ENCODE measurements around the gene BICD2. TPM values are rescaled to one million over a fixed set of nuclear protein-coding genes. Genes with fewer than 3 reads are reported as not detected.

BICD2 gene
- total and polyA plus RNA-seq, 9 of the 15 experiments (the other 6 are each of a cell fraction or from before 2014, with no cell fraction given): 3.6 to 23.4 (median 11.8) TPM

DNA sequence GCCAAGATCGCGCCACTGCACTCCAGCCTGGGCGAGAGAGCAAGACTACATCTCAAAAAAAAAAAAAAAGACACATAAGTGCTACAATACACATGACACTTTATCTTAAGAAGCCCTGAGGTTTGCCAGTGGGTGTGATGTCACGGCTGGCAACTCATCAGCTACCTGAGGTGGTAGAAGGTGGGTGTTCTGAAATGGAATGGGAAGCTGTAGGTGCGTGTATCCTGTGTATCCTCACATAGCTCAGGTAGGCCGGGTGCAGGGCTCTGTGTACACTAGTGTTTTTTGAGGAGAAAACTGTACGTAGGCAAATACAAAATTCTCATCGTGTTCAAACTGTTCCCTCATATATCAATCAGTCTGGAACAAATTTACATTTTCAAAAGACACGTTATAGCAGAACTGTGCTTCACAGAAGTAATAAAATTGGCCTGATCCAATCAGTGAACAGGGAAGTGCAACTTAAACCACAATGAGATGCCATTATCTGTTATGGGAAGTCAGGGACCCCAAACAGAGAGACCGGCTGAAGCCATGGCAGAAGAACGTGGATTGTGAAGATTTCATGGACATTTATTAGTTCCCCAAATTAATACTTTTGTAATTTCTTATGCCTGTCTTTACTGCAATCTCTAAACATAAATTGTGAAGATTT lies 10.4 kb downstream of the BICD2 start:
- POLR2A ChIA-PET: interaction anchor here (0.6 to 0.8 kb wide), 2 partner anchors 9 to 10 kb away, joined by 3 read pairs; no protein-coding TSS in a partner anchor
- no peak for FAIRE-seq
- BruUV-seq (replicated peaks): no TSS peak

DNA sequence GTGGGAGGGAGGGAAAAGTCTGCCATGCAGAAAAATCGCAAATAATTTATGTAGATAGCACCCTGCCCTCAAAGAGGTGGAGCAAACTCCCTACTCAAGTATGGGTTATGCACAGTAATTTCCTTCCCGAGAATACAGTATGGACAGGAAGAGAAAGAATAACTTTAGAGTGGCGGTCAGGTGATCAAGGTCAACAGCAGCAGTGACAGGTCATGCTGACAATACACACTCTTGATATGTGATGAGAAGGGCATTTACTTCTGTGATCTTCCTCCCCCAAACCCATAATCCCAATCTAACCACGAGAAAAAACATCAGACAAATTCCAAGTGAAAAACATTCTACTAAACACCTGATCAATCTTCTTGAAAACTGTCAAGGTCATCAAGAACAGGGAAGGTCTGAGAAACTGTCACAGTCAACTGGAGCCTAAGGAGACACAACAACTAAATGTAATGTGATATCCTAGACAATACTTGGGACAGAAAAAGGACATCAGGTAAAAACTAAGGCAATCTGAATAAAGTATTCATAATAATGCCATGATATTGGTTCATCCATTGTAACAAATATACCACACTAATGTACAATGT lies 11.7 kb downstream of the BICD2 start:
- intact Hi-C loops (cut with micrococcal nuclease) (no loop called here), in situ Hi-C loops (cut with MboI) (no loop called here)
- POLR2A ChIA-PET: interaction anchor here (0.8 to 1.4 kb wide), 2 partner anchors 9 to 10 kb away, joined by 3 to 8 read pairs; no protein-coding TSS in a partner anchor
- CTCF ChIA-PET (ENCODE audit: low intra/inter-chr PET ratio): no interaction called here
- H3K4me2 ChIP-seq (ENCODE audit: insufficient read depth, low read length): no peak overlapping the region; the same call in 1 of the 2 replicates
- 5% methylated on average over 4 of the region's 4 CpGs for WGBS (ENCODE audit: insufficient coverage, low coverage, missing lambda C conversion rate)
- no peak for FAIRE-seq
- H2AFZ ChIP-seq (ENCODE audit: low read depth, low read length): no peak overlapping the region
- H3K4me3 ChIP-seq: no peak overlapping the region
- DNase-seq (ENCODE audit: extremely low read depth in 1 of 4, low spot score in 3 of 4): peak in 1 of 4 experiments; percentile 23
- H3K36me3 ChIP-seq (ENCODE audit: control insufficient read depth, insufficient read depth, low read length): no peaks in the 10 kb centered on the region
- H3K4me1 ChIP-seq (replicated peaks in 1 of 2; ENCODE audit: control insufficient read depth in 2 of 2, insufficient read depth in 2 of 2, low read length in 2 of 2): peaks cover 21 to 30% of the 10 kb centered on the region in 2 experiments
- BruUV-seq (replicated peaks): no TSS peak
- H3K9ac ChIP-seq (ENCODE audit: insufficient read depth in 1 of 2, low read depth in 2 of 2, low read length in 2 of 2): no peak overlapping the region
- H4K20me1 ChIP-seq (replicated peaks; ENCODE audit: control insufficient read depth, insufficient read depth, low read length): peaks cover 4% of the 10 kb centered on the region
- peaks cover 77% of the 10 kb centered on the region for H3K79me2 ChIP-seq (ENCODE audit: control insufficient read depth, insufficient read depth, low read length)
- peak overlapping the region; percentile 54; the same call in 2 of the 3 replicates for H3K27ac ChIP-seq (ENCODE audit: extremely low read depth, low read depth, low read length)
- peak; percentile 24 for ATAC-seq
- H3K27me3 ChIP-seq (ENCODE audit: control insufficient read depth in 2 of 2, insufficient read depth in 2 of 2, low read length in 2 of 2): no peaks in the 10 kb centered on the region
- H3K9me3 ChIP-seq (replicated peaks; ENCODE audit: control insufficient read depth, insufficient read depth, low read depth, low read length): no peaks in the 10 kb centered on the region
- H3K9me1 ChIP-seq (ENCODE audit: control insufficient read depth, insufficient read depth, low read length): peaks cover 4% of the 10 kb centered on the region
- TF ChIP-seq ZNF277 (CRISPR knock-in tag; IDR thresholded peaks at IDR 0.05; ENCODE audit: borderline replicate concordance) (no peak), ZFPM2 (CRISPR knock-in tag; IDR thresholded peaks at IDR 0.05) (no peak), CHD2 (IDR thresholded peaks at IDR 0.05; ENCODE audit: low read depth, low read length) (no peak), TOE1 (IDR thresholded peaks at IDR 0.05; ENCODE audit: borderline replicate concordance) (no peak), TOE1 (CRISPR knock-in tag; IDR thresholded peaks at IDR 0.05; ENCODE audit: borderline replicate concordance, low read depth) (no peak), U2AF2 (optimal IDR thresholded peaks at IDR 0.05; ENCODE audit: low read depth, low read length) (no peak), MEIS2 (IDR thresholded peaks at IDR 0.05; ENCODE audit: partially characterized antibody) (peak; percentile 49), UBTF (IDR thresholded peaks at IDR 0.05; ENCODE audit: borderline replicate concordance in 1 of 2, low read depth in 2 of 2, low read length in 2 of 2) (no peak), HMG20B (CRISPR knock-in tag; IDR thresholded peaks at IDR 0.05) (no peak)

More for the DNA sequence above, 10.4 kb downstream of the BICD2 start:
- intact Hi-C loops (cut with micrococcal nuclease): no loop called here
- Histone ChIP-seq H3K9me3 (replicated peaks; ENCODE audit: control insufficient read depth, insufficient read depth, low read depth, low read length) (no peaks in the 10 kb centered on the region), H3K9me1 (ENCODE audit: control insufficient read depth, insufficient read depth, low read length) (no peaks in the 10 kb centered on the region), H3K4me2 (ENCODE audit: insufficient read depth, low read length) (no peak overlapping the region), H3K79me2 (ENCODE audit: control insufficient read depth, insufficient read depth, low read length) (peaks cover 67% of the 10 kb centered on the region), H4K20me1 (replicated peaks; ENCODE audit: control insufficient read depth, insufficient read depth, low read length) (no peaks in the 10 kb centered on the region; the same call in 1 of the 2 replicates), H2AFZ (ENCODE audit: low read depth, low read length) (no peak overlapping the region), H3K36me3 (ENCODE audit: control insufficient read depth, insufficient read depth, low read length) (no peaks in the 10 kb centered on the region), H3K27me3 (ENCODE audit: control insufficient read depth in 2 of 2, insufficient read depth in 2 of 2, low read length in 2 of 2) (no peaks in the 10 kb centered on the region), H3K4me3 (no peak overlapping the region), H3K4me1 (replicated peaks in 1 of 2; ENCODE audit: control insufficient read depth in 2 of 2, insufficient read depth in 2 of 2, low read length in 2 of 2) (peaks cover 13 to 17% of the 10 kb centered on the region in 2 experiments), H3K27ac (ENCODE audit: extremely low read depth, low read depth, low read length) (no peak overlapping the region), H3K9ac (ENCODE audit: insufficient read depth in 1 of 2, low read depth in 2 of 2, low read length in 2 of 2) (no peak overlapping the region)
- in situ Hi-C loops (cut with MboI): no loop called here
- ATAC-seq (no peak), DNase-seq (ENCODE audit: extremely low read depth in 1 of 4, low spot score in 3 of 4) (peak in 1 of 4 experiments; percentile 3)
- 73% methylated on average over 8 of the region's 11 CpGs for WGBS (ENCODE audit: insufficient coverage, low coverage, missing lambda C conversion rate)
- CTCF ChIA-PET (ENCODE audit: low intra/inter-chr PET ratio): no interaction called here
- TF ChIP-seq BDP1 (IDR thresholded peaks at IDR 0.05; ENCODE audit: insufficient read depth, insufficient read length): no peak
- TF ChIP-seq SPI1 (IDR thresholded peaks at IDR 0.05; ENCODE audit: borderline replicate concordance, low read depth, low read length): peak; percentile 9; the same call in 1 of the 2 replicates
